GM23338 (cell line): Measurements from ENCODE around the gene KIF18B. TPM values are rescaled to one million over a fixed set of nuclear protein-coding genes. Genes with fewer than 3 reads are reported as not detected.

ENCODE experiments used
- ATAC-seq: fragments of 200-7000 bp; cut with Tn5 transposase; 3 replicates; pipeline ENCODE4 v1.9.1; 2020
- DNase-seq: peaks from one replicate; pipeline ENCODE4 v3.0.0-alpha.2; 2015; ENCODE audit warnings: low spot score
- H2AFZ ChIP-seq: fragments of 200-600 bp; sonication (generic); 2 replicates; pipeline ENCODE4 v1.8.0; 2016; ENCODE audit warnings: antibody characterized with exemption, mild to moderate bottlenecking, moderate library complexity
- H3F3A ChIP-seq: fragments of 200-600 bp; sonication (generic); replicated peaks from 2 replicates; pipeline ENCODE4 v1.8.0; 2017; ENCODE audit warnings: antibody characterized with exemption, mixed run types, low read depth
- H3K27ac ChIP-seq: fragments of 200-600 bp; sonication (generic); 2 replicates; pipeline ENCODE4 v1.6.1; 2016; ENCODE audit warnings: low read depth
- H3K27me3 ChIP-seq: fragments of 200-600 bp; sonication (generic); 2 replicates; pipeline ENCODE4 v1.8.0; 2016; ENCODE audit warnings: mild to moderate bottlenecking, mixed run types, moderate library complexity; ENCODE audit not compliant: insufficient read depth
- H3K36me3 ChIP-seq: fragments of 200-600 bp; sonication (generic); 2 replicates; pipeline ENCODE4 v1.8.0; 2016; ENCODE audit warnings: mild to moderate bottlenecking; ENCODE audit not compliant: insufficient read depth
- H3K4me1 ChIP-seq: fragments of 200-600 bp; sonication (generic); 2 replicates; pipeline ENCODE4 v1.8.0; 2016; ENCODE audit warnings: mild to moderate bottlenecking, moderate library complexity; ENCODE audit not compliant: insufficient read depth
- H3K4me2 ChIP-seq: fragments of 200-600 bp; sonication (generic); 2 replicates; pipeline ENCODE4 v1.7.1; 2017; ENCODE audit warnings: mixed run types
- H3K4me3 ChIP-seq: fragments of 200-600 bp; sonication (generic); 2 replicates; pipeline ENCODE4 v1.6.1; 2016; ENCODE audit warnings: mixed run types
- H3K79me2 ChIP-seq: fragments of 200-600 bp; sonication (generic); replicated peaks from 2 replicates; pipeline ENCODE4 v1.8.0; 2017; ENCODE audit warnings: mild to moderate bottlenecking; ENCODE audit not compliant: insufficient read depth
- H3K9me2 ChIP-seq: fragments of 200-600 bp; sonication (generic); 2 replicates; pipeline ENCODE4 v1.8.0; 2017; ENCODE audit not compliant: insufficient read depth
- H4K20me1 ChIP-seq: fragments of 200-600 bp; sonication (generic); replicated peaks from 2 replicates; pipeline ENCODE4 v1.8.0; 2017; ENCODE audit warnings: mild to moderate bottlenecking; ENCODE audit not compliant: insufficient read depth
- H3K27ac Mint-ChIP-seq: 2 replicates; pipeline ENCODE4 v1.8.0; 2020; ENCODE audit warnings: inconsistent platforms, mild to moderate bottlenecking, moderate library complexity, mixed read lengths
- H3K27me3 Mint-ChIP-seq: 3 replicates; pipeline ENCODE4 v1.8.0; 2022; ENCODE audit warnings: low read depth, mild to moderate bottlenecking, moderate library complexity, mixed read lengths, inconsistent platforms; ENCODE audit not compliant: insufficient read depth, poor library complexity
- H3K36me3 Mint-ChIP-seq: 3 replicates; pipeline ENCODE4 v1.8.0; 2021; ENCODE audit warnings: low read depth, mild to moderate bottlenecking, inconsistent platforms, moderate library complexity, mixed read lengths
- H3K4me1 Mint-ChIP-seq: 3 replicates; pipeline ENCODE4 v1.8.0; 2020; ENCODE audit warnings: mild to moderate bottlenecking, inconsistent platforms, mixed read lengths
- H3K4me3 Mint-ChIP-seq: 3 replicates; pipeline ENCODE4 v1.8.0; 2021; ENCODE audit warnings: moderate library complexity, mild to moderate bottlenecking, inconsistent platforms, mixed read lengths
- H3K9me3 Mint-ChIP-seq: 3 replicates; pipeline ENCODE4 v1.8.0; 2020; ENCODE audit warnings: moderate library complexity, mild to moderate bottlenecking, inconsistent platforms, mixed read lengths
- CTCF ChIP-seq, 2 experiments: fragments of 200-600 bp in 1 of 2; sonication (generic) in 1 of 2; conservative IDR thresholded peaks; 2 replicates each; pipeline versions ENCODE4 v1.5.1 to v1.6.1; 2016 to 2017; ENCODE audit warnings: antibody characterized with exemption in 2 of 2, low read depth in 2 of 2, mild to moderate bottlenecking in 2 of 2, moderate library complexity in 1 of 2
- ETS1 ChIP-seq: IDR thresholded peaks from 2 replicates; pipeline ENCODE4 v1.6.1; 2016; ENCODE audit warnings: antibody characterized with exemption
- EZH2 ChIP-seq: fragments of 200-600 bp; sonication (generic); IDR thresholded peaks from one replicate; pipeline ENCODE4 v1.8.0; 2017; ENCODE audit warnings: antibody characterized with exemption, mild to moderate bottlenecking, low read depth; ENCODE audit not compliant: unreplicated experiment
- REST ChIP-seq: IDR thresholded peaks from one replicate; pipeline ENCODE4 v1.6.1; 2018; ENCODE audit warnings: antibody characterized with exemption; ENCODE audit not compliant: unreplicated experiment
- STAT1 ChIP-seq: IDR thresholded peaks from one replicate; pipeline ENCODE4 v1.6.1; 2016; ENCODE audit warnings: antibody characterized with exemption; ENCODE audit not compliant: unreplicated experiment
- polyA plus RNA-seq: library from polyadenylated mRNA; unstranded; fragments of >200 nt; fragmentation: Nextera tagmentation; extraction: Ambion mirVana; gene quantifications from 2 replicates; pipeline ENCODE4 v1.2.1, GENCODE V29; 2016
- total RNA-seq: library from RNA; depleted of rRNA; stranded (reverse); fragments of >200 nt; shearing (Covaris generic); gene quantifications from 2 replicates; pipeline ENCODE4 v1.2.3, GENCODE V29; 2014

KIF18B gene
- total and polyA plus RNA-seq, 2 experiments from 2014 or later, result 14.1 to 28.4 TPM

- TF ChIP-seq REST, result no peak
- no peak for TF ChIP-seq EZH2
- TF ChIP-seq ETS1, result no peak
Observed at GRCh38 chr17:44917456-44917855, 30.1 kb downstream of the KIF18B start (continued).

GRCh38 chr17:44916781-44917241 lies 30.8 kb downstream of the KIF18B start:
- ATAC-seq, result no peak
- no peak overlapping the region for H3K27ac Mint-ChIP-seq
- H3K79me2 ChIP-seq, result no peaks in the 10 kb centered on the region
- TF ChIP-seq STAT1 (no peak), CTCF (conservative IDR thresholded peaks at IDR 0.05; ENCODE audit: low read depth in 2 of 2) (peak in 1 of 2 experiments; percentile 28; a peak in 2 of 4 replicates)
- no peak overlapping the region for H3K4me2 ChIP-seq
- H3K27me3 ChIP-seq, result peaks cover 12% of the 10 kb centered on the region
- no peaks in the 10 kb centered on the region; the same call in 2 of the 3 replicates for H3K36me3 Mint-ChIP-seq
- H3K4me3 Mint-ChIP-seq, result no peak overlapping the region
- H3K27me3 Mint-ChIP-seq, result peaks cover 23% of the 10 kb centered on the region
- H3F3A ChIP-seq, result 0 out of 2 replicates have a peak, but pooled peaks cover 7% of the 10 kb centered on the region
- H2AFZ ChIP-seq, result no peak overlapping the region
- H4K20me1 ChIP-seq, result no peaks in the 10 kb centered on the region
- H3K9me3 Mint-ChIP-seq, result no peaks in the 10 kb centered on the region
- H3K4me3 ChIP-seq, result no peak overlapping the region
- H3K27ac ChIP-seq, result no peak overlapping the region
- peaks cover 12% of the 10 kb centered on the region; the same call in 1 of the 2 replicates for H3K4me1 ChIP-seq
- H3K4me1 Mint-ChIP-seq, result peaks cover 23% of the 10 kb centered on the region
- no peaks in the 10 kb centered on the region for H3K9me2 ChIP-seq
- DNase-seq, result no peak
- no peaks in the 10 kb centered on the region for H3K36me3 ChIP-seq
